GM23338 (cell line): ENCODE results near the gene LRRFIP2. TPM values are rescaled to one million over a fixed set of nuclear protein-coding genes. Genes with fewer than 3 reads are reported as not detected.

Experiments
- ATAC-seq: fragments of 200-7000 bp; cut with Tn5 transposase; 3 replicates; pipeline ENCODE4 v1.9.1; 2020
- DNase-seq: peaks from one replicate; pipeline ENCODE4 v3.0.0-alpha.2; 2015; ENCODE audit warnings: low spot score
- H2AFZ ChIP-seq: fragments of 200-600 bp; sonication (generic); 2 replicates; pipeline ENCODE4 v1.8.0; 2016; ENCODE audit warnings: antibody characterized with exemption, mild to moderate bottlenecking, moderate library complexity
- H3F3A ChIP-seq: fragments of 200-600 bp; sonication (generic); replicated peaks from 2 replicates; pipeline ENCODE4 v1.8.0; 2017; ENCODE audit warnings: antibody characterized with exemption, mixed run types, low read depth
- H3K27ac ChIP-seq: fragments of 200-600 bp; sonication (generic); 2 replicates; pipeline ENCODE4 v1.6.1; 2016; ENCODE audit warnings: low read depth
- H3K27me3 ChIP-seq: fragments of 200-600 bp; sonication (generic); 2 replicates; pipeline ENCODE4 v1.8.0; 2016; ENCODE audit warnings: mild to moderate bottlenecking, mixed run types, moderate library complexity; ENCODE audit not compliant: insufficient read depth
- H3K36me3 ChIP-seq: fragments of 200-600 bp; sonication (generic); 2 replicates; pipeline ENCODE4 v1.8.0; 2016; ENCODE audit warnings: mild to moderate bottlenecking; ENCODE audit not compliant: insufficient read depth
- H3K4me1 ChIP-seq: fragments of 200-600 bp; sonication (generic); 2 replicates; pipeline ENCODE4 v1.8.0; 2016; ENCODE audit warnings: mild to moderate bottlenecking, moderate library complexity; ENCODE audit not compliant: insufficient read depth
- H3K4me2 ChIP-seq: fragments of 200-600 bp; sonication (generic); 2 replicates; pipeline ENCODE4 v1.7.1; 2017; ENCODE audit warnings: mixed run types
- H3K4me3 ChIP-seq: fragments of 200-600 bp; sonication (generic); 2 replicates; pipeline ENCODE4 v1.6.1; 2016; ENCODE audit warnings: mixed run types
- H3K79me2 ChIP-seq: fragments of 200-600 bp; sonication (generic); replicated peaks from 2 replicates; pipeline ENCODE4 v1.8.0; 2017; ENCODE audit warnings: mild to moderate bottlenecking; ENCODE audit not compliant: insufficient read depth
- H3K9me2 ChIP-seq: fragments of 200-600 bp; sonication (generic); 2 replicates; pipeline ENCODE4 v1.8.0; 2017; ENCODE audit not compliant: insufficient read depth
- H4K20me1 ChIP-seq: fragments of 200-600 bp; sonication (generic); replicated peaks from 2 replicates; pipeline ENCODE4 v1.8.0; 2017; ENCODE audit warnings: mild to moderate bottlenecking; ENCODE audit not compliant: insufficient read depth
- H3K27ac Mint-ChIP-seq: 2 replicates; pipeline ENCODE4 v1.8.0; 2020; ENCODE audit warnings: inconsistent platforms, mild to moderate bottlenecking, moderate library complexity, mixed read lengths
- H3K27me3 Mint-ChIP-seq: 3 replicates; pipeline ENCODE4 v1.8.0; 2022; ENCODE audit warnings: low read depth, mild to moderate bottlenecking, moderate library complexity, mixed read lengths, inconsistent platforms; ENCODE audit not compliant: insufficient read depth, poor library complexity
- H3K36me3 Mint-ChIP-seq: 3 replicates; pipeline ENCODE4 v1.8.0; 2021; ENCODE audit warnings: low read depth, mild to moderate bottlenecking, inconsistent platforms, moderate library complexity, mixed read lengths
- H3K4me1 Mint-ChIP-seq: 3 replicates; pipeline ENCODE4 v1.8.0; 2020; ENCODE audit warnings: mild to moderate bottlenecking, inconsistent platforms, mixed read lengths
- H3K4me3 Mint-ChIP-seq: 3 replicates; pipeline ENCODE4 v1.8.0; 2021; ENCODE audit warnings: moderate library complexity, mild to moderate bottlenecking, inconsistent platforms, mixed read lengths
- H3K9me3 Mint-ChIP-seq: 3 replicates; pipeline ENCODE4 v1.8.0; 2020; ENCODE audit warnings: moderate library complexity, mild to moderate bottlenecking, inconsistent platforms, mixed read lengths
- EZH2 ChIP-seq: fragments of 200-600 bp; sonication (generic); IDR thresholded peaks from one replicate; pipeline ENCODE4 v1.8.0; 2017; ENCODE audit warnings: antibody characterized with exemption, mild to moderate bottlenecking, low read depth; ENCODE audit not compliant: unreplicated experiment
- EZH2phosphoT487 ChIP-seq: fragments of 200-600 bp; sonication (generic); IDR thresholded peaks from one replicate; pipeline ENCODE4 v1.8.1; 2018; ENCODE audit warnings: antibody characterized with exemption; ENCODE audit not compliant: unreplicated experiment
- JUNB ChIP-seq: IDR thresholded peaks from one replicate; pipeline ENCODE4 v1.6.1; 2016; ENCODE audit warnings: antibody characterized with exemption; ENCODE audit not compliant: unreplicated experiment
- NANOG ChIP-seq: IDR thresholded peaks from 2 replicates; pipeline ENCODE4 v1.6.1; 2016; ENCODE audit warnings: antibody characterized with exemption, borderline replicate concordance
- POLR2AphosphoS5 ChIP-seq: IDR thresholded peaks from 2 replicates; pipeline ENCODE4 v1.6.1; 2016; ENCODE audit warnings: antibody characterized with exemption, low read depth
- REST ChIP-seq: IDR thresholded peaks from one replicate; pipeline ENCODE4 v1.6.1; 2018; ENCODE audit warnings: antibody characterized with exemption; ENCODE audit not compliant: unreplicated experiment
- STAT1 ChIP-seq: IDR thresholded peaks from one replicate; pipeline ENCODE4 v1.6.1; 2016; ENCODE audit warnings: antibody characterized with exemption; ENCODE audit not compliant: unreplicated experiment
- ZNF114 ChIP-seq: fragments of 250-450 bp; sonication (Bioruptor Pico); IDR thresholded peaks from 2 replicates; pipeline ENCODE4 v1.5.0; 2020; ENCODE audit warnings: mild to moderate bottlenecking, moderate library complexity
- polyA plus RNA-seq: library from polyadenylated mRNA; unstranded; fragments of >200 nt; fragmentation: Nextera tagmentation; extraction: Ambion mirVana; gene quantifications from 2 replicates; pipeline ENCODE4 v1.2.1, GENCODE V29; 2016
- total RNA-seq: library from RNA; depleted of rRNA; stranded (reverse); fragments of >200 nt; shearing (Covaris generic); gene quantifications from 2 replicates; pipeline ENCODE4 v1.2.3, GENCODE V29; 2014
- TF ChIP-seq, protein P1 (sequence below), 2 experiments: fragments of 200-600 bp in 1 of 2; sonication (generic) in 1 of 2; conservative IDR thresholded peaks; 2 replicates each; pipeline versions ENCODE4 v1.5.1 to v1.6.1; 2016 to 2017; ENCODE audit warnings: antibody characterized with exemption in 2 of 2, low read depth in 2 of 2, mild to moderate bottlenecking in 2 of 2, moderate library complexity in 1 of 2

LRRFIP2 gene
- total and polyA plus RNA-seq, 2 experiments from 2014 or later, result 20.3 to 29.0 TPM

GRCh38 chr3:37163262-37164015 is 10.9 kb downstream of the LRRFIP2 start:
- no peaks in the 10 kb centered on the region for H3K9me3 Mint-ChIP-seq
- H3K27me3 ChIP-seq, result no peaks in the 10 kb centered on the region
- H3K4me1 Mint-ChIP-seq, result peaks cover 18% of the 10 kb centered on the region
- TF ChIP-seq JUNB (no peak), REST (no peak), NANOG (no peak), STAT1 (no peak), ZNF114 (CRISPR knock-in tag) (no peak), EZH2 (no peak), POLR2AphosphoS5 (no peak), EZH2phosphoT487 (no peak)
- TF ChIP-seq, protein P1, sequence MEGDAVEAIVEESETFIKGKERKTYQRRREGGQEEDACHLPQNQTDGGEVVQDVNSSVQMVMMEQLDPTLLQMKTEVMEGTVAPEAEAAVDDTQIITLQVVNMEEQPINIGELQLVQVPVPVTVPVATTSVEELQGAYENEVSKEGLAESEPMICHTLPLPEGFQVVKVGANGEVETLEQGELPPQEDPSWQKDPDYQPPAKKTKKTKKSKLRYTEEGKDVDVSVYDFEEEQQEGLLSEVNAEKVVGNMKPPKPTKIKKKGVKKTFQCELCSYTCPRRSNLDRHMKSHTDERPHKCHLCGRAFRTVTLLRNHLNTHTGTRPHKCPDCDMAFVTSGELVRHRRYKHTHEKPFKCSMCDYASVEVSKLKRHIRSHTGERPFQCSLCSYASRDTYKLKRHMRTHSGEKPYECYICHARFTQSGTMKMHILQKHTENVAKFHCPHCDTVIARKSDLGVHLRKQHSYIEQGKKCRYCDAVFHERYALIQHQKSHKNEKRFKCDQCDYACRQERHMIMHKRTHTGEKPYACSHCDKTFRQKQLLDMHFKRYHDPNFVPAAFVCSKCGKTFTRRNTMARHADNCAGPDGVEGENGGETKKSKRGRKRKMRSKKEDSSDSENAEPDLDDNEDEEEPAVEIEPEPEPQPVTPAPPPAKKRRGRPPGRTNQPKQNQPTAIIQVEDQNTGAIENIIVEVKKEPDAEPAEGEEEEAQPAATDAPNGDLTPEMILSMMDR (conservative IDR thresholded peaks at IDR 0.05; ENCODE audit: low read depth in 2 of 2), result 0 out of 4 replicates have a peak, but pooled peaks of 1 of the 2 experiments have one; percentile 1
- ATAC-seq, result peak; percentile 77
- H3K79me2 ChIP-seq, result peaks cover 9% of the 10 kb centered on the region
- H3K27me3 Mint-ChIP-seq, result peaks cover 2% of the 10 kb centered on the region
- H3K9me2 ChIP-seq, result no peaks in the 10 kb centered on the region
- H2AFZ ChIP-seq, result no peak overlapping the region
- peaks cover 8% of the 10 kb centered on the region; the same call in 1 of the 3 replicates for H3K36me3 Mint-ChIP-seq
- peak; percentile 47 for DNase-seq
- no peaks in the 10 kb centered on the region for H3K36me3 ChIP-seq
- H3K27ac Mint-ChIP-seq, result peak overlapping the region; percentile 26
- H3K27ac ChIP-seq, result 0 out of 2 replicates have a peak overlapping the region, but pooled peaks have one; percentile 2
- no peaks in the 10 kb centered on the region for H3F3A ChIP-seq
- no peak overlapping the region for H3K4me2 ChIP-seq
- no peak overlapping the region for H3K4me3 Mint-ChIP-seq
- no peak overlapping the region for H3K4me3 ChIP-seq
- no peaks in the 10 kb centered on the region; the same call in none of the 2 replicates for H3K4me1 ChIP-seq
- no peaks in the 10 kb centered on the region for H4K20me1 ChIP-seq
